ENCODE data around the gene NIPSNAP2. TPM values are rescaled to one million over a fixed set of nuclear protein-coding genes. Genes with fewer than 3 reads are reported as not detected.
A peak's percentile ranks its signal among the peaks of the same experiment; 100 is the strongest.

Gene NIPSNAP2
- total and polyA plus RNA-seq, 2 of the 13 experiments (the other 11 are each of a cell fraction or from before 2014, with no cell fraction given) = 40.3 to 61.5 TPM

GRCh38 chr7:56033671-56034432 lies 69.5 kb downstream of the NIPSNAP2 start (continued):
- TF ChIP-seq SKIL (CRISPR knock-in tag; IDR thresholded peaks at IDR 0.05; ENCODE audit: borderline replicate concordance) = peak; percentile 56; the same call in 1 of the 2 replicates
- peak; percentile 62; the same call in 1 of the 2 replicates for TF ChIP-seq MXD4 (CRISPR knock-in tag; IDR thresholded peaks at IDR 0.05)
- no peak; the same call in 1 of the 2 replicates for TF ChIP-seq HMGXB3 (CRISPR knock-in tag; IDR thresholded peaks at IDR 0.05; ENCODE audit: borderline replicate concordance)
- TF ChIP-seq ZFAT (CRISPR knock-in tag; conservative IDR thresholded peaks at IDR 0.05) = no peak
- no peak for TF ChIP-seq PPARG (CRISPR knock-in tag; conservative IDR thresholded peaks at IDR 0.05)
- peak; percentile 9; the same call in 1 of the 2 replicates for TF ChIP-seq CREM (IDR thresholded peaks at IDR 0.05)
- no peak for TF ChIP-seq CREM (CRISPR knock-in tag; IDR thresholded peaks at IDR 0.05)
- TF ChIP-seq ARID3A (IDR thresholded peaks at IDR 0.05; ENCODE audit: low read depth, low read length) = no peak
- TF ChIP-seq NFKB2 (CRISPR knock-in tag; IDR thresholded peaks at IDR 0.05; ENCODE audit: borderline replicate concordance) = peak; percentile 87; the same call in 1 of the 2 replicates
- 0 out of 2 replicates have a peak, but pooled peaks have one; percentile 68 for TF ChIP-seq ZNF414 (CRISPR knock-in tag; IDR thresholded peaks at IDR 0.05)
- peak; percentile 91 to 95 for TF ChIP-seq ATF4 (CRISPR knock-in tag; IDR thresholded peaks at IDR 0.05)
- no peak for TF ChIP-seq HOXA9 (CRISPR knock-in tag; IDR thresholded peaks at IDR 0.05; ENCODE audit: borderline replicate concordance)
- TF ChIP-seq EZH2 (conservative IDR thresholded peaks at IDR 0.05; ENCODE audit: low read depth, low read length) = no peak
- TF ChIP-seq HNF4A (CRISPR knock-in tag; IDR thresholded peaks at IDR 0.05) = no peak; the same call in 1 of the 2 replicates
- TF ChIP-seq ZNF761 (CRISPR knock-in tag; conservative IDR thresholded peaks at IDR 0.05) = 0 out of 2 replicates have a peak, but pooled peaks have one; percentile 13
- TF ChIP-seq ZBTB14 (CRISPR knock-in tag; IDR thresholded peaks at IDR 0.05) = no peak
